NCI-H2196 treated with DMSO at 0.1 percent for 48 hours (cell line): ENCODE results near the gene EPN2.
"Not testable (repeated sequence)": the region's sequence is repeated elsewhere in the genome, so short reads cannot be mapped to it uniquely, and the experiment has no call there.

Experiments used
- DNase-seq: peaks from one replicate; lab custom pipeline; 2025; ENCODE audit not compliant: unreplicated experiment; lab: John Stamatoyannopoulos, UW

Gene EPN2

GRCh38 chr17:19264681-19265080 is 27.5 kb downstream of the EPN2 start:
- DNase-seq = no peak

- DNase-seq = no peak
These were observed 28.6 kb downstream of the EPN2 start for GRCh38 chr17:19265755-19266154.

DNA sequence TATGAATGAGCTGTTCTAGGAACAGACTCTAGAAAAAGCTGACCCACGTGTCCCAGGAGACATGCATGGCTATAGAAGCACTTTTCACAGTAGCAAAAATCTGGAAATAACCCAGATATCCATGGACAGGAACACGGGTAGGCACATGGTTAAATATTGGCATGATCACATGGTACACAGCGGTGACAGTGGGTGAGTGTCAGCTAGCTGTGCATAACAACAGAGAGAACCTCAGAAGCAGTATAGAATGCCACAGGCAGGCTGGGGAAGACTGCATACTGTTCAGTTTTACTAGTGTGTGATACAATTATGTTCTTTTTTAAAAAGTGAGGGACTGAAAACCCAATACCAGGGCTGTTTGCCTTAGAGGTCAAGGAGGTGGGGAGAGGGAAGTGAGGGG is 31.4 kb downstream of the EPN2 start:
- no peak for DNase-seq

DNA sequence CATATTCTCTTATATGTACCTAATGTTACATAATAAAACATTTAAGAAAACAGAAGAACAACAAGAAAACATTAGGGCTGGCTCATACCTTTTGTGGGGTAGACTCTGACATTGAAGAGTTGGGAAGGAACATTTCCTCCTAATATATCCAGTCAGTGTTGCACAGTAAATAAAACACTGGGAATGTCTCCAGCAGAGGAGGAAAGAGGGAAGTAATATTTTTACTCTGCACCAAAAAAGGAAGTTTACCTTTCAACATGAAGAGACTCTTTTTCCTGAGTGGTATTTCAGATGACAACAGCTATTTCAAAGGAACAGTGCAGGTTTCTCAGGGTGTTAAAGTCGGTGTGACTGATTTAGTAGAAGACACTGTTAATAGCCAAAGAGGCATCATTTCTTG is 31.9 kb downstream of the EPN2 start:
- DNase-seq = no peak

DNA sequence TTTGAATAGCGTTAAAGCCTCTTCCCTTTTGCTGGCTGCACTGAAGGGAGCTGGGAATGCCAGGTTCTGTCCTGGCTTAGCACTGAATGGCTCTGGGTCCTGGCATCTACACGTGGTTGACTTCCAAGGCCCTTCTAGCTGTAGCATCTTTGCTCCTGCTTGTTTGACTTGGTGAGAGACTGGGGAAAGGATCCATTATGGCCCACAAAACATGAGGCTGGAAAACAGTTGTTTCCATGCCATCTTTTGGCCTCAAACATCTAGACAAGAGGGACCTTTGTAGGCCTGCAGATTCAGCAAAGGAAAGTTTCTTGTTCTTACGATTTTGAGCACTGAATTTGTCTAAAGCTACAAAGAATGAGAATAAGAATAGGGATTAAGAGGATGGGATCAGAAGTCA is 32.5 kb downstream of the EPN2 start:
- no peak for DNase-seq

DNA sequence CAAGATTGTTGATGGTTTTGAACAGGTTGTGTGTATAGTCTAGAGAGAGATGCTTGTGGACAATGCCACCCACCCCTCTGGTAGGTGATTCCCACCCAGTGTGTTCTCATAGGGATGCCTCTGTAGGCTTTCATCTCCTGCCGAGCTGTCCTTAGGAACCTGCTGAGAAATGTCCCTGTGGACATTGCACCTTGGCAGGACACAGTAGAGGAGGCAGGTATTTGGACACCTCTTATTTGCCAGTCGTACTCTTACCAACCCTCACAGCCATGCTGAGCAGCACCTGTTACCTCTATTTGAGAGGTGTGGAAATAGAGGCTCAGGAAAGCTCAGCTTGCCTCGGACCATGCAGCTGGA is 33.2 kb downstream of the EPN2 start:
- no peak for DNase-seq

- DNase-seq = no peak
These were observed 33.8 kb downstream of the EPN2 start for GRCh38 chr17:19270704-19271611.

- DNase-seq = no peak
These were observed 34.7 kb downstream of the EPN2 start for GRCh38 chr17:19271780-19272357.

GRCh38 chr17:19273731-19274130 is 36.6 kb downstream of the EPN2 start:
- DNase-seq = no peak

GRCh38 chr17:19274893-19275292 is 37.7 kb downstream of the EPN2 start:
- no peak for DNase-seq

DNA sequence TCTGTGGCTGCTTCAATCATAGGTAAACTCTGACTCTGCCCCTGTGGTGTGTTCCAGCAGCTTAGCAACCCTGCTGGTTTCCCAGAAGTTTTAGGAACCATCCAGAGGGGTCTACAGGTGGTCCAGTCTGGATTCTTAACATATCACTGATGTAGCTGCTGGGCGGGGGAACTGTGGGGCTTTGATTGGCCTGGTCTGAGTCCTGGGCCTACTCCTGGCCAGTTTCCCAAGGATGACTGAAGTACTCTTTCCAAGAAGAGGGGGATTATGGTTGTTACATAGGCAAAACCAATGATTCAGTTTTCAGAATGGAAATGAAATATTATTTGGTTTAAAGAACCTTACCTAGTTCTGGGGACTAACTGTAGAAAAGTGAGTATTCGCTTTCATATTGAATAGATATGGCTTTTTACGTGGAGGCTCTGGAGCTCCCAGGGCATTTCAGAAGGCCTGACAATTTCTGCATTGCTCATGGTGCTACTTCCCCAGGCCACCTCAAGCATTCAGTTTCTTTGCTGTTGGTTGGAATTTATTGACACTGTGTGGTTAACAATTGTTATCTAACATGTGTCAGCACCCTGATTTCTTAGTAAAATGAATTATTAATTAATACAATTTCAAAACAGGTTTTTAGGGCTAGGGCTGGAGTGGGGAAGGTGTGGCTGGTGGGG is 38.4 kb downstream of the EPN2 start:
- no peak for DNase-seq

- DNase-seq = not testable (repeated sequence)
These were observed 41.1 kb downstream of the EPN2 start for GRCh38 chr17:19278284-19278683.

DNA sequence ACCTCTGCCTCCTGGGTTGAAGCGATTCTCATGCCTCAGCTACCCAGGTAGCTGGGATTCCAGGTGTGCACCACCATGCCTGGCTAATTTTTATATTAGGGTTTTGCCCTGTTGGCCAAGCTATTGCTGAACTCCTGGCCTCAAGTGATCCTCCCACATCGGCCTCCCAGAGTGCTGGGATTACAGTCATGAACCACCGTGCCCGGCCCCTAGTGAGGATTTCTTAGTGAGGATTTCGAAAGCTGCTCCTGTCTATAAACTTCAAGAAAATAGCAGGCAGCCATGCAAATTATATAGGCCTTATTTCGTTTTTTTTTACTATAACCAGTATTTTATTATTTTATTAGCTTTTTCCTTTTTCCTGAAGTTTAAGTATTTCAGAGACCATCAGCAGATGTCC is 41.6 kb downstream of the EPN2 start:
- DNase-seq = no peak

- no peak for DNase-seq
These were observed 44.0 kb downstream of the EPN2 start for GRCh38 chr17:19281161-19281560.

GRCh38 chr17:19284005-19284959 is 47.1 kb downstream of the EPN2 start:
- no peak for DNase-seq

DNA sequence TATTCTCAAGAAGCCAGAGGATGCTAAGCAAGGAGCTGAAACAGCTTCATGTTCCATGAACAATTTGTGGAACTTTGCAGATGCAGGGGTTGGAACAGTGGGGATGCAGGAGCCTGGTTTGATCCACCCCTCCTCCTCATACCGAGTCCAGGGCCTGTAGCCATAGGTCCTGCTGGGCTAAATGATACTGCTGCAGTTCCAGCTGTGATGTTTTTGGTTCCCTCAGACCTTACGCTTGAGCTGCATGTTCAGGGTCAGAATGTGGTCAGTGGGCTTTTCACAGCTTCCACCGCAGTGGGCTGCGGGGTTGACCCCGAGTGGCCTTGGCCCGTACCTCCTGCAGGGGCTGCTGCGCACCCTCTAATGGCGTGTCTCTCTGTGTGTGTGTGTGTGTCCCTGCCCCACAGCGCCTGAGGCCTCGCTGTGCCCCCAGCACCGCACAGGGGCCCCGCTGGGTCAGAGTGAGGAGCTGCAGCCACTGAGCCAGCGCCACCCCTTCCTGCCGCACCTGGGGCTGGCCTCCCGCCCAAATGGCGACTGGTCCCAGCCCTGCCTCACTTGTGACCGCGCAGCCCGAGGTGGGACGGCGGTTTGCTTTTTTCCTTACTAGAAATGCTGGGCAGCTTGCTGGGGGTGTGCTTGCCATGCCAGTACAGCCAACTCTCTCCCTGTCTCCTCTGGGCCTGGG is 48.2 kb downstream of the EPN2 start:
- no peak for DNase-seq

GRCh38 chr17:19286751-19287341 is 49.7 kb downstream of the EPN2 start:
- no peak for DNase-seq

DNA sequence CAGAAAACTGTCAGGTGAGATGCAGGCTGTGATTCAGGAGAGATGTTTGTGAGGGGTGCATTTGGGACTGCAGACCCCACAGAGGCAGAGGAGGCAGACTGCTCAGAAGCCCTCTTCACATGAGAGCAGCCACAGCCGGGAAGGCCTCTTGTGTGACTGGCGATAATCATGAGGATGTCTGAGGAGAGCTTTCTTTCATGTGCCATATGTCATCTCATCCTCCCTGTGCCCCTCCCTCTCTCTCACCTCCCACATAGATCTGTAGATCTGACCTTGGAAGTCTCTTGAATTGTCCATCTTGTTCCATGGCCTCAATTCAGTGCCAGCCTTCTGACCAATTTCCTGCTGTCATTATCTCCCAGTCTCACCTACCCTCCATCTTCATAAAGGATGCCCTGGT is 50.5 kb downstream of the EPN2 start:
- no peak for DNase-seq

- DNase-seq = no peak
These were observed 51.3 kb downstream of the EPN2 start for GRCh38 chr17:19288453-19288852.

GRCh38 chr17:19290066-19290705 is 53.0 kb downstream of the EPN2 start:
- no peak for DNase-seq
